ENCODE measurements around the gene PDLIM4.

DNA sequence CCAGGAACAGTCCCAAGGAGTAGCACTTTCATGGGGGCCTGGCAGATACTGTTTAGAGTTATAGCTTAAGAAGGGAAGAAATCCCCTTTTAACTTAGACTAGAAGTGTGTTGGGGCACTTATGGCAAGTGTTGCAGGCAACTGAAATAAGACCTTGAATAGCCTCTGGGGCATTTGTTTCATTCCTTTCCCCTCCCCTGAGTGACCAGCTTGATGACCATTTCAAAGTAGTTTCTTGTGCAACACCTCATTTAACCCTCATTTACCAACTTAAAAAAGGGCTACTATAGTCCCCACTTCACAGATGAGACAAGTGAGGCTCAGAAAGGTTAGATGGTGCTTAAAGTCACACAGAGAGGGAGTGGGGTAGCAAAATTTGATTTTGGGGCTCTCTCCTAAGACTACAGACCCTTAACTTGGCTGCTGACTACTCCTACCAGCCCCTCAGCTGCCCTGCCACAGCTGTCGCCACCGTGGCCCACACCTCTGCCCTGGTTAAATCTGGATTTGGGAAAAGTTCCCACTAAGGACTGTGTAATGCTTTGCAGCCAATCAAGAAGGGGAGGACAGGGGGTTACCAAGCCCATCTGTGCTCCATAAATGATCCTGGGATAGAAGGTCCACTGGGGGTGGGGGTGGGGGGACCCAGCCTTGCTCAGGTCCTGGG lies 5.5 kb downstream of the PDLIM4 start:
- TF ChIP-seq EZH2phosphoT487 (IDR thresholded peaks at IDR 0.05; ENCODE audit: insufficient read depth, low read depth): no peak
- no peak for TF ChIP-seq EZH2 (IDR thresholded peaks at IDR 0.05; ENCODE audit: insufficient read depth, poor library complexity, severe bottlenecking)

Data from GM23248 (cell line).